Liver (tissue), 9 donors: ENCODE results near the gene PDE4D. TPM values are rescaled to one million over a fixed set of nuclear protein-coding genes. Genes with fewer than 3 reads are reported as not detected.

Source experiments
- DNase-seq: peaks from one replicate; pipeline ENCODE4 v3.0.0-alpha.2; 2017; ENCODE audit warnings: low spot score
- H3K27ac ChIP-seq, 2 donors: one replicate each; pipeline ENCODE4 v1.7.0; 2013; ENCODE audit warnings: inconsistent platforms in 2 of 2, low read length in 2 of 2, control low read depth in 1 of 2, low read depth in 1 of 2, mild to moderate bottlenecking in 1 of 2
- H3K27me3 ChIP-seq, 4 donors: one replicate each; pipeline versions ENCODE4 v1.6.1 to v1.7.0; 2013; ENCODE audit warnings: low read length in 3 of 4, inconsistent platforms in 1 of 4, mild to moderate bottlenecking in 1 of 4, moderate library complexity in 1 of 4; ENCODE audit not compliant: control insufficient read depth in 4 of 4, insufficient read depth in 4 of 4
- H3K36me3 ChIP-seq, 4 donors: one replicate each; pipeline versions ENCODE4 v1.6.1 to v1.7.0; 2013; ENCODE audit warnings: low read length in 3 of 4, mild to moderate bottlenecking in 3 of 4, low read depth in 1 of 4, moderate library complexity in 1 of 4; ENCODE audit not compliant: control insufficient read depth in 4 of 4, insufficient read depth in 3 of 4
- H3K4me1 ChIP-seq, 4 donors: one replicate each; pipeline versions ENCODE4 v1.6.1 to v1.7.0; 2013; ENCODE audit warnings: low read length in 3 of 4, mild to moderate bottlenecking in 3 of 4, moderate library complexity in 1 of 4; ENCODE audit not compliant: control insufficient read depth in 4 of 4, insufficient read depth in 4 of 4
- H3K4me3 ChIP-seq, 3 donors: one replicate each; pipeline versions ENCODE4 v1.6.1 to v1.7.0; 2013; ENCODE audit warnings: low read length in 3 of 3, control low read depth in 1 of 3, low read depth in 1 of 3, mild to moderate bottlenecking in 1 of 3
- H3K9ac ChIP-seq, 2 donors: one replicate each; pipeline ENCODE4 v1.7.0; 2013; ENCODE audit warnings: low read length in 2 of 2, mild to moderate bottlenecking in 2 of 2, moderate library complexity in 2 of 2, control low read depth in 1 of 2, low read depth in 1 of 2
- H3K9me3 ChIP-seq, 4 donors: one replicate each; pipeline versions ENCODE4 v1.6.1 to v1.7.0; 2013; ENCODE audit warnings: low read length in 3 of 4; ENCODE audit not compliant: control insufficient read depth in 4 of 4
- EGR1 ChIP-seq, 2 donors: IDR thresholded peaks; 2 replicates each; pipeline ENCODE4 v1.6.1; 2016 to 2018; ENCODE audit warnings: antibody characterized with exemption in 2 of 2, low read depth in 2 of 2
- FOXA1 ChIP-seq: IDR thresholded peaks from 2 replicates; pipeline ENCODE4 v1.6.1; 2016; ENCODE audit warnings: antibody characterized with exemption
- FOXA2 ChIP-seq: IDR thresholded peaks from 2 replicates; pipeline ENCODE4 v1.6.1; 2016; ENCODE audit warnings: antibody characterized with exemption
- HNF4A ChIP-seq, 2 donors: conservative IDR thresholded peaks; 2 replicates each; pipeline ENCODE4 v1.6.1; 2016; ENCODE audit warnings: antibody characterized with exemption in 2 of 2, mild to moderate bottlenecking in 2 of 2
- JUND ChIP-seq, 2 donors: IDR thresholded peaks; 2 replicates each; pipeline ENCODE4 v1.6.1; 2016; ENCODE audit warnings: antibody characterized with exemption in 2 of 2
- NR2F2 ChIP-seq: IDR thresholded peaks from 2 replicates; pipeline ENCODE4 v1.6.1; 2016; ENCODE audit warnings: antibody characterized with exemption
- RAD21 ChIP-seq, 2 donors: IDR thresholded peaks; 2 replicates each; pipeline ENCODE4 v1.6.1; 2016; ENCODE audit warnings: antibody characterized with exemption in 2 of 2, mild to moderate bottlenecking in 2 of 2
- RXRA ChIP-seq, 2 donors: IDR thresholded peaks; 2 replicates each; pipeline ENCODE4 v1.6.1; 2017 to 2018; ENCODE audit warnings: antibody characterized with exemption in 2 of 2, mild to moderate bottlenecking in 1 of 2
- SP1 ChIP-seq: IDR thresholded peaks from 2 replicates; pipeline ENCODE4 v1.6.1; 2018; ENCODE audit warnings: antibody characterized with exemption, mild to moderate bottlenecking
- TAF1 ChIP-seq: conservative IDR thresholded peaks from 2 replicates; pipeline ENCODE4 v1.6.1; 2016; ENCODE audit warnings: antibody characterized with exemption, mild to moderate bottlenecking
- YY1 ChIP-seq: IDR thresholded peaks from 2 replicates; pipeline ENCODE4 v1.6.1; 2016; ENCODE audit warnings: antibody characterized with exemption, mild to moderate bottlenecking
- WGBS: extraction: QIAGEN DNeasy Blood & Tissue Kit; methylation state at CpG from one replicate; pipeline ENCODE4 v1.1.7; 2013; 5-methylcytosine and 5-hydroxymethylcytosine counted together
- polyA plus RNA-seq, 2 donors: library from polyadenylated mRNA; stranded (reverse) in 1 of 2; unstranded in 1 of 2; fragments of 200-250 nt in 1 of 2; fragments of >200 nt in 1 of 2; fragmentation: Nextera tagmentation in 1 of 2; extraction: Ambion mirVana in 1 of 2; gene quantifications; one replicate each; pipeline versions ENCODE4 v1.2.1 to v1.2.3, GENCODE V29; 2013 to 2015
- total RNA-seq, 2 donors: library from RNA; depleted of rRNA; stranded (reverse); fragments of >200 nt; gene quantifications; one replicate each; pipeline ENCODE4 v1.2.3, GENCODE V29; 2014
- TF ChIP-seq, protein P1 (sequence below): IDR thresholded peaks from 2 replicates; pipeline ENCODE4 v1.6.1; 2016; ENCODE audit warnings: antibody characterized with exemption
- TF ChIP-seq, protein P2 (sequence below): IDR thresholded peaks from 2 replicates; pipeline ENCODE4 v1.6.1; 2016; ENCODE audit warnings: antibody characterized with exemption
- TF ChIP-seq, protein P3 (sequence below): IDR thresholded peaks from 2 replicates; pipeline ENCODE4 v1.6.1; 2016; ENCODE audit warnings: antibody characterized with exemption, mild to moderate bottlenecking
- TF ChIP-seq, protein P4 (sequence below): fragments of 150-350 bp; IDR thresholded peaks from 2 replicates; pipeline ENCODE4 v1.5.1; 2017; ENCODE audit warnings: improper control_type of control experiment, low read depth, low read length; ENCODE audit not compliant: missing input control
- donor health status: healthy.
- donor health status: healthy.
- donor health status: healthy.
- donor health status: healthy.
- donor health status: healthy.

The PDE4D gene
- total and polyA plus RNA-seq, 4 donors = 0.67 to 11.9 (median 6.5) TPM

DNA sequence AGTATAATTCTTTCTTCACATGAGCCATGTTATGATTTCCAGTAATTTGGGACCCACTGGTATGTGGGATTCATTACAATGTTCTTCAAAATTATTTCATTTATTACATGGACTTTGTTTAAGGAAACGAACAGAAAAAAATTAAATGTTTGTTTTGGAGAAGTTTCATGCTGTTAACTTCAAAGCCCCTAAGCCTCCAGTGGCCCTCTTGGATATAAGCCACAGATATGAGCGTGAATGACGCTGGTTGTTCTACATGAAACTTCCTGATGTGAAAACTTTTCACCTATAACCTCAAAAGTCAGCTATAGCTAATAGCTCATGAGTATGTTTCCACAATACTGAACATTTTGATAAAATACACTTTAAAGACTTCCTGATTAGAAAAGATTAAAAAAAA is 334.2 kb downstream of the PDE4D start:
- DNase-seq = no peak
- 26% methylated on average over 3 of the region's 3 CpGs for WGBS

DNA sequence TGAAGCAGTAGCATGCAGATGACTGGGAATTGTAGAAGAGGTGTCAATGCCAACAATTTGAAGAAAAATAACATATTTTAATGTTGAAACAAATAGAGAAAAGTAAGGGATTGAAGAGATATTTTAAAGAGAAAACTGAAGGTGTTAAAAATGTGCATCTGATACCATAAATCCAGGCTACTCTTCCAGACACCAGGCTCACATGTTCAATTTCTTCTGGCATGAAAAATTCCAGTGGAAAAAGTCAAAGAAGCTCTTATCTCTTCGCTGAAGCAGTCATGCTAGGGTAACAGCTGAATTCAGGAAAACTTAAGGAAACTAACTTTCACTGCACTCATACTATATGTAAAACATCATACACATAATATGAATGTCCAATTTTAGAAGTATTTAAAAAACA is 335.0 kb downstream of the PDE4D start:
- WGBS = 91% methylated on average over 1 of the region's 1 CpG
- H3K9ac ChIP-seq = no peak overlapping the region
- TF ChIP-seq TAF1 (no peak), SP1 (no peak), JUND (IDR thresholded peaks at IDR 0.05) (no peak), RAD21 (IDR thresholded peaks at IDR 0.05) (no peak), YY1 (no peak), FOXA2 (no peak)
- TF ChIP-seq, protein P1, sequence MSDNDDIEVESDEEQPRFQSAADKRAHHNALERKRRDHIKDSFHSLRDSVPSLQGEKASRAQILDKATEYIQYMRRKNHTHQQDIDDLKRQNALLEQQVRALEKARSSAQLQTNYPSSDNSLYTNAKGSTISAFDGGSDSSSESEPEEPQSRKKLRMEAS = no peak
- no peaks in the 10 kb centered on the region for H3K27me3 ChIP-seq
- no peaks in the 10 kb centered on the region for H3K36me3 ChIP-seq
- H3K9me3 ChIP-seq = no peaks in the 10 kb centered on the region
- H3K27ac ChIP-seq = no peak overlapping the region
- DNase-seq = no peak
- no peak overlapping the region for H3K4me3 ChIP-seq
- H3K4me1 ChIP-seq = peaks cover 0 to 3% (median 0%) of the 10 kb centered on the region in 4 donors

More for the DNA sequence above, 334.2 kb downstream of the PDE4D start:
- no peaks in the 10 kb centered on the region for H3K36me3 ChIP-seq
- TF ChIP-seq, protein P2, sequence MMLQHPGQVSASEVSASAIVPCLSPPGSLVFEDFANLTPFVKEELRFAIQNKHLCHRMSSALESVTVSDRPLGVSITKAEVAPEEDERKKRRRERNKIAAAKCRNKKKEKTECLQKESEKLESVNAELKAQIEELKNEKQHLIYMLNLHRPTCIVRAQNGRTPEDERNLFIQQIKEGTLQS = no peak
- TF ChIP-seq, protein P3, sequence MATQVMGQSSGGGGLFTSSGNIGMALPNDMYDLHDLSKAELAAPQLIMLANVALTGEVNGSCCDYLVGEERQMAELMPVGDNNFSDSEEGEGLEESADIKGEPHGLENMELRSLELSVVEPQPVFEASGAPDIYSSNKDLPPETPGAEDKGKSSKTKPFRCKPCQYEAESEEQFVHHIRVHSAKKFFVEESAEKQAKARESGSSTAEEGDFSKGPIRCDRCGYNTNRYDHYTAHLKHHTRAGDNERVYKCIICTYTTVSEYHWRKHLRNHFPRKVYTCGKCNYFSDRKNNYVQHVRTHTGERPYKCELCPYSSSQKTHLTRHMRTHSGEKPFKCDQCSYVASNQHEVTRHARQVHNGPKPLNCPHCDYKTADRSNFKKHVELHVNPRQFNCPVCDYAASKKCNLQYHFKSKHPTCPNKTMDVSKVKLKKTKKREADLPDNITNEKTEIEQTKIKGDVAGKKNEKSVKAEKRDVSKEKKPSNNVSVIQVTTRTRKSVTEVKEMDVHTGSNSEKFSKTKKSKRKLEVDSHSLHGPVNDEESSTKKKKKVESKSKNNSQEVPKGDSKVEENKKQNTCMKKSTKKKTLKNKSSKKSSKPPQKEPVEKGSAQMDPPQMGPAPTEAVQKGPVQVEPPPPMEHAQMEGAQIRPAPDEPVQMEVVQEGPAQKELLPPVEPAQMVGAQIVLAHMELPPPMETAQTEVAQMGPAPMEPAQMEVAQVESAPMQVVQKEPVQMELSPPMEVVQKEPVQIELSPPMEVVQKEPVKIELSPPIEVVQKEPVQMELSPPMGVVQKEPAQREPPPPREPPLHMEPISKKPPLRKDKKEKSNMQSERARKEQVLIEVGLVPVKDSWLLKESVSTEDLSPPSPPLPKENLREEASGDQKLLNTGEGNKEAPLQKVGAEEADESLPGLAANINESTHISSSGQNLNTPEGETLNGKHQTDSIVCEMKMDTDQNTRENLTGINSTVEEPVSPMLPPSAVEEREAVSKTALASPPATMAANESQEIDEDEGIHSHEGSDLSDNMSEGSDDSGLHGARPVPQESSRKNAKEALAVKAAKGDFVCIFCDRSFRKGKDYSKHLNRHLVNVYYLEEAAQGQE = no peak
- TF ChIP-seq EGR1 (IDR thresholded peaks at IDR 0.05; ENCODE audit: low read depth in 2 of 2) = no peak
- TF ChIP-seq FOXA1 = no peak
- TF ChIP-seq, protein P4, sequence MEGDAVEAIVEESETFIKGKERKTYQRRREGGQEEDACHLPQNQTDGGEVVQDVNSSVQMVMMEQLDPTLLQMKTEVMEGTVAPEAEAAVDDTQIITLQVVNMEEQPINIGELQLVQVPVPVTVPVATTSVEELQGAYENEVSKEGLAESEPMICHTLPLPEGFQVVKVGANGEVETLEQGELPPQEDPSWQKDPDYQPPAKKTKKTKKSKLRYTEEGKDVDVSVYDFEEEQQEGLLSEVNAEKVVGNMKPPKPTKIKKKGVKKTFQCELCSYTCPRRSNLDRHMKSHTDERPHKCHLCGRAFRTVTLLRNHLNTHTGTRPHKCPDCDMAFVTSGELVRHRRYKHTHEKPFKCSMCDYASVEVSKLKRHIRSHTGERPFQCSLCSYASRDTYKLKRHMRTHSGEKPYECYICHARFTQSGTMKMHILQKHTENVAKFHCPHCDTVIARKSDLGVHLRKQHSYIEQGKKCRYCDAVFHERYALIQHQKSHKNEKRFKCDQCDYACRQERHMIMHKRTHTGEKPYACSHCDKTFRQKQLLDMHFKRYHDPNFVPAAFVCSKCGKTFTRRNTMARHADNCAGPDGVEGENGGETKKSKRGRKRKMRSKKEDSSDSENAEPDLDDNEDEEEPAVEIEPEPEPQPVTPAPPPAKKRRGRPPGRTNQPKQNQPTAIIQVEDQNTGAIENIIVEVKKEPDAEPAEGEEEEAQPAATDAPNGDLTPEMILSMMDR = no peak
- TF ChIP-seq FOXA2 = no peak
- TF ChIP-seq TAF1 = peak; percentile 39
- TF ChIP-seq HNF4A (conservative IDR thresholded peaks at IDR 0.05) = no peak
- peak; percentile 35 for TF ChIP-seq NR2F2
- TF ChIP-seq, protein P1 = no peak
- TF ChIP-seq RXRA (IDR thresholded peaks at IDR 0.05) = no peak
- no peak for TF ChIP-seq JUND (IDR thresholded peaks at IDR 0.05)
- H3K4me3 ChIP-seq = no peak overlapping the region
- H3K27ac ChIP-seq = no peak overlapping the region
- peaks cover 0 to 3% (median 0%) of the 10 kb centered on the region in 4 donors for H3K4me1 ChIP-seq
- no peaks in the 10 kb centered on the region for H3K27me3 ChIP-seq
- no peak overlapping the region for H3K9ac ChIP-seq
- H3K9me3 ChIP-seq = no peaks in the 10 kb centered on the region
